HG02759 (cell line): ENCODE measurements around the gene PARP8.
A peak's percentile ranks its signal among the peaks of the same experiment; 100 is the strongest.

Source experiments
- ATAC-seq: cut with Tn5 transposase; IDR thresholded peaks from one replicate; pipeline ENCODE4 v1.9.1; 2021; ENCODE audit warnings: mild to moderate bottlenecking, moderate library complexity; ENCODE audit not compliant: unreplicated experiment

The PARP8 gene

GRCh38 chr5:50832657-50833284 is 166.3 kb downstream of the PARP8 start:
- ATAC-seq = no peak

- ATAC-seq = no peak
Observed at GRCh38 chr5:50836356-50836755, 169.9 kb downstream of the PARP8 start.

GRCh38 chr5:50839472-50839871 is 173.0 kb downstream of the PARP8 start:
- ATAC-seq = no peak

DNA sequence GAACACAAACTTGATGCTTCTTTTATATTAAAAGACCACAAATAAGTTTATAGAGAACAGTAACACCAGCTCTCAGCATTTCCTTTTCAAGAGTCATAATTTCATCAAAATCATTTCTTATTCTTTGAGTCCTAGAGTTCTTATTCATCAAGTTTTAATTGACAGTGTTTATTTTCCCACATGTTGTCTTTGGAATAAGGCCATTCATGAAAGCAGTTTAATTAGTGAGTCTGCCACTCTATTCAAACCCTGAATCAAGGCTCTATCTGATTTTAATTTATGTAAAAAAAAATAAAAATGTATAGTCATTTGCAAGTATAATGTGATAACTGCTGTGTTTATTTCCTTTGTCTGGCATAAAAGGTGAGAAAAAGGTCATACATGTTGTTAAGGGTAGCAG is 176.7 kb downstream of the PARP8 start:
- no peak for ATAC-seq

DNA sequence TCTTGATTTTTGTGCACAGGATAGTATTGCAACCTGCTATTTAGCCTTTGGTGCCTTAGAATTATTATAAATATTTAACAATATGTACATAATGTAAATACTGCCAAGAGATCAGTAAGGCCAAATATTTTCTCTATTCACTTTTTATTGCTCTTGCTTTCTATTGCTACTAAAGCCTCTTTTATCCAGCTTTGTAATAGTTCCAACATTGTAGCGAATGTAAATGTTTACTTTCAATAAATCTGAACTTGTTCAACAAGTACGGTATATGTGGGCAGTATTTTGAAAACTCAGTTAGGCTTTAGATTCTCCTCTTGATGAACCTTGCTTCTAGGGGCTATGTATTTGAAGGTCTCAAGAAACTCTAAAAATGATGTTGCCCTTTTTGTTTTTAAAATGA is 179.8 kb downstream of the PARP8 start:
- ATAC-seq = no peak

GRCh38 chr5:50849554-50849953 is 183.1 kb downstream of the PARP8 start:
- ATAC-seq = no peak

DNA sequence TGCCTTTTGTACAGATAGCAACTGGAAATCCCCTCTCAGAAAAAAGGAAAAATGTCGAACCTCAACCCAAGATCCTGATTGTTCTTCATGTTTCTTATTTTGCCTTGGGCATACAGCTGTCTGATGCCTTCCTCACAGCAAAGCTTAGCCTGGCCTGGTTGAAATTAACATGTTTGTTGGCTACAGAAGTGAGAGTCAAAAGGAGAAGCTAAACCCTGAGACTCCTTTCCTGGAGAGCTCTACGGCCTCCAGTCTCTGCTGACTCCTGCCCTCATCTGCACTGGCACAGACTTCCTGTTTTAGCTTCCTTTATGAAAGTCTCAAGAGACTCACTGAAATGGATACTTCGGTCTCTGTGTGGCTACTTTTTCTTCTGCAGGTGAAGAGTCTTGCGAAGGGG is 186.7 kb downstream of the PARP8 start:
- ATAC-seq = peak; percentile 75

DNA sequence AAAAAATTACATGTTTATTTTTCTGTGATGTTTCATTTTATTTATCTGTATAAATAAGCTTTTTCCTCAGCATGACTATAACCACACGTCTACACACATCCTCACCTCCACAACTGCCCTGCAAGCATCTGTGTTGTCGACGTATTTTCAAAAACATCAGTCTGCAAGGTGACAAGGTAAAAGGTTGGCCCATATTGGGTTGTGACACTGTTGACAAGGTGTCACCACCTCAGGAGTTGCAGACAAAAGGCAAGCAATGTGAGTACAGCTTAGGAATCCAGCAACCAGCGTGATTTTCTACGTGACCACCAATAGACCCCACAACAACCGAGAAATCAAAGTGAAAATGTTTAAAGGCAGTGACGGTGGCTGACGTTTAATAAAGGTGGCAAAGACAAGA is 187.6 kb downstream of the PARP8 start:
- ATAC-seq = no peak

DNA sequence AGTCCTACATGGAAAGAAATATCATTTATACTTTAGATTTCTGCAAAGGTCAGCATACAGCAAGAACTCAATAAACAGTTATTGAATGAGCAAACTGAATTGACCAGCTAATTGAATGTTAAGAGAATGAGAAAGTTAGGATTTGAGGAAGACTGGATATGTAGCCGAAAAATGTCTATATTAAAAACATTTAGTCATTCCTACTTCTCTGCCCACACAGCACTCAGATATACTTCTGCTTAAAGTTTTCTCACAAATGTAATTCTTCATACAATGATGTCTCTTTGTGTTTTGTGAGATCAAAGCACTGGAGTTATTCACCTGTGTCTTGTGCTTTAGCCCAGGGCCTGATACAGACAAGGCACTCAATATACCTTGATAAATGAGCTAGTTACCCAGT is 188.6 kb downstream of the PARP8 start:
- no peak for ATAC-seq

GRCh38 chr5:50856401-50857119 is 190.1 kb downstream of the PARP8 start:
- ATAC-seq = peak; percentile 77

DNA sequence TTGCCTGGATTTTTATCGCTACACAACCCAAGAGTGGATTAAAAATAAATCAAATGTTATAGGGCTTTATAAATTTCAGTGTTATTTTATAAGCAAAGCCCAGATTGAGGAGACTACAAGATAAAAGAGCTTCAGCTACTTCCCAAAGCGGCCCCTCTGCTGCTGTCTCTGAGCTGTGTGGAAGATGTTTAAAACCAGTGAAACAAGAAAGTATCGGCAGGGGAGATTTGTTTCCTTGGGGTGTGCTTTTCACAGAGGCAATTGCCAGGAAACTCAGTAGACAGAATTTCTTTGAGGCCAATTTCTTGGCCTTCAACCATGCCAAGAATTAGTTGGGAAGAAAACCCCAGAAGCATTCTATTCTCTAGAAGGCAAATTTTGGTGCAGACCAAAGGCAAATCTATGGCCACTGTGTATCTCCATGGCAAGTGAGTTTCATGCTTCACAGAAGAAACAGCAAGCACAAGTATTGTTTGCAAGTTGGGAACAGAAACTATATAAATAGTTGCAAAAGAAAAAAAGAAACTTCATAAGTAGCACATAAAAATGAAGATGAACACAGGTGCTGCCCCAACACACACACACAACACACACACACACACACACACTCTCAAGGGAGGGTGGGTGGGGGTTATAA is 197.2 kb downstream of the PARP8 start:
- ATAC-seq = no peak

DNA sequence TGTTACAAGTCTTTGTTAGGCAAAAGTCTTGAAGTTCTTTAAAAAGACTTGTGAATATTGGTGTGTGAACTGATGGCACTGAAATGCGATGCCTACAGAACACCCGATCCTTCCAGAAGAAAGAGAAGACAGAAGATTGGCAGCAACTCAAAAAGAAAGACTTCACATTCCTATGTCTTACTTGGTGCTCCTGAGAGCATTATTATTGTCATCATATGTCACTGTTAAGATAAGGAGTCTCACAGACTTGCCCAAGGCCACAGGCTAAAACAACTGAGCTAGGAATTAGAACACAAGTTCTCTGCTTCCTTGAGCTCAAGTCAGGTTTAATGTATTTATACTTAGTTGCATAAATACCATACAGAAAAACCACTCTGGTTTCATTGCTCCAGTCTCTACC is 198.0 kb downstream of the PARP8 start:
- ATAC-seq = no peak

- ATAC-seq = no peak
Observed at GRCh38 chr5:50866415-50866814, 200.0 kb downstream of the PARP8 start.

- no peak for ATAC-seq
Observed at GRCh38 chr5:50867140-50867539, 200.7 kb downstream of the PARP8 start.

GRCh38 chr5:50873595-50874277 is 207.3 kb downstream of the PARP8 start:
- no peak for ATAC-seq

DNA sequence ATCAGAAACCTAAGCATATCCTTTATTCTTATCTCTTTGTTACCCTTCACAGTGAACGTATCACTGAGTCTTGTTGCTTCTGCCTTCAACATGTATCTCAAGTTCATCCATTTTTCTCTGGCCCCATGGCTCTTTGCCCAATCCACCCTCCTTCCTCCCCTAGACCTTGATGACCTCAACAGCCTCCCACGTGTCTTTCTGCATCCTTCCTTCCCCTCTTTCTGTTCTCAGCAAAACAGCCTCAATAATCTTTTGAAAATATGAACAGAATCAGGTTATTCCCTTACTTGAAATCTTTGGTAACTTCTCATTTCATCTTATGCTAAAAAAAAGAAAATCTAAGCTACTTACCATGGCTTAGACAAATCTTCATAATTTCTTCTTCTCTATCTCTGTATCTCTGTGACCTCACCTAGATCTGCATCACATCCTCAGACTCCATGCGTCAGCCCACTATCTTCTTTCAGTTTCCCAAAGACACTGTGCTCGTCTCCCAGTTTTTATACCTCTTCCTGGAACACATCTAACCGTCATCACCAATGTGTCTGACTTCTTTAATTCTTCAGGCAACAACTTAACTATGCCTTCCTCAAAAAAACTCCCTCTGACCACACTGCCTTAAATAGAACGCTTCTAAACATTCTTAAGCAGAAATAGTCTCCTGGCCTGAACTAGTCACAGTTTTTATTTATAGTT is 208.0 kb downstream of the PARP8 start:
- ATAC-seq = no peak

- no peak for ATAC-seq
Observed at GRCh38 chr5:50875002-50875344, 208.5 kb downstream of the PARP8 start.

DNA sequence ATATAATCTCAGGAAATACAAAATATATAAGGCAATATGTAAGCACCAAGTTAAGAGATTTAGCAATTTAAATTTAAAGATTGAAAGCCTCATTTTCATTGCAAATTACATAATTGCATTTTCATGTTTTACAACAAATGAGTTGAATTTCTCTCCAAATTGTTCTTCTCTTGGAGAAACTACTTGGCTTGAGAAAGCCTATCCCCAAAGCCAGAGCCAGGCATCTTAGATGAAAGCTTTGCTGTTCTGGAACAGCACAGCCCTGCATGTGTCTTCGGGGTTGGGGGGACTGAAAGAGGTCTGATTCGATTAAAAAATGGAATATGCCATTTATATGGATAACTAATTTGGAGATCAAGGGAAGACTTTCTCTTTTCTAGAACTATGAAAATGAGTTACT is 212.0 kb downstream of the PARP8 start:
- ATAC-seq = no peak

- no peak for ATAC-seq
Observed at GRCh38 chr5:50881407-50881806, 215.0 kb downstream of the PARP8 start.

DNA sequence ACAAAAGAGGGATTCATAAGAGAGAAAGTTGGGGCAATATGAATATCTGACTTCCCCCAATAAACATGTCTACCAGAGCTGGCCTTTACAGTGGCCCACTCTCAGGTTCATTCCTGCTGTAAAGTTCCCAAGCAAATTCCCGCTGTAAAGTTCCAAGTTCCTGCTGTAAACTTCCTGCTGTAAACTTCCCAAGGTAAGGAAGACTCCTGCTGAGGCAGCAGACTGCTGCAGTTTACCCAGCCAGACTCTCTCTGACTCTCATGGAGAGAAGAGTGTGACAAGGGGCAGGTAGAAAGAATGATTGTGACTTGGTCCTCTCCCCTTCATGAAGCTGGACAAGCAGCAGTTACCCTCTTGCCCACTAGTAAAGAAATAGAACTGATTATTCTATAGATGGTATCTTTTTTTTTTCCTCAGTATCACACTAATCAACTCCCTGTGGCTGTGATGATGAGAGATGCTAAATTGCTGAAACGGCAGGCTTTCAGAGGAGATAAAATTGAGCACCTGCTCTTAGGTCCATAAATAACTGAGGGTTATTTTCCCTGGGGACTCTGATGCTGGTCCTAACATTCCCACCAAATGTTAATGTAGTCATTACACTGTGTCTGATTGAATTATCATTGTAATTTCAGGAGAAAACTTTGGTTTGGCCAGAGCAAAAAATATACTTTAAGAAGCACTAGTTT is 220.4 kb downstream of the PARP8 start:
- no peak for ATAC-seq
